ENCODE results near the gene ST14.

GRCh38 chr11:130144861-130145281, 14.7 kb upstream of the ST14 start:
- TF ChIP-seq ZNF747 (tag by site-specific recombination; IDR thresholded peaks at IDR 0.05) (no peak), ZNF701 (tag by site-specific recombination; IDR thresholded peaks at IDR 0.05) (no peak), CTCF (tag by site-specific recombination; IDR thresholded peaks at IDR 0.05) (no peak)
